ENCODE data around the gene GSTA4. TPM values are rescaled to one million over a fixed set of nuclear protein-coding genes. Genes with fewer than 3 reads are reported as not detected.
"Not testable (repeated sequence)": the region's sequence is repeated elsewhere in the genome, so short reads cannot be mapped to it uniquely, and the experiment has no call there.

Gene GSTA4
- polyA plus RNA-seq, 1 experiment: 20.9 TPM

- ChIA-PET POLR2A (no interaction called here), CTCF (interaction anchor here (1.6 kb wide), 1 partner anchor 14 kb away, joined by 3 read pairs; the partner anchor contains the start of gene GSTA4)
- H3K27me3 ChIP-seq (ENCODE audit: control insufficient read depth, insufficient read depth, low read length): no peaks in the 10 kb centered on the region
- H3K36me3 ChIP-seq (ENCODE audit: control insufficient read depth, insufficient read depth, low read length): peaks cover 29% of the 10 kb centered on the region
- no peak overlapping the region for H3K4me3 ChIP-seq (ENCODE audit: low read depth, low read length)
- no peak for DNase-seq (ENCODE audit: low read depth)
- no peak for TF ChIP-seq CTCF (IDR thresholded peaks at IDR 0.05; ENCODE audit: insufficient read depth, low read depth, low read length)
Observed at GRCh38 chr6:53009511-53009910, 14.4 kb upstream of the GSTA4 start.

- H3K27me3 ChIP-seq (ENCODE audit: control insufficient read depth, insufficient read depth, low read length): no peaks in the 10 kb centered on the region
- POLR2A ChIA-PET: no interaction called here
- CTCF ChIA-PET: interaction anchor here (1.6 kb wide), 1 partner anchor 14 kb away, joined by 3 read pairs; the partner anchor contains the start of gene GSTA4
- no peak for TF ChIP-seq CTCF (IDR thresholded peaks at IDR 0.05; ENCODE audit: insufficient read depth, low read depth, low read length)
- DNase-seq (ENCODE audit: low read depth): no peak
- peaks cover 29% of the 10 kb centered on the region for H3K36me3 ChIP-seq (ENCODE audit: control insufficient read depth, insufficient read depth, low read length)
- H3K4me3 ChIP-seq (ENCODE audit: low read depth, low read length): no peak overlapping the region
Observed at GRCh38 chr6:53009056-53009455, 14.0 kb upstream of the GSTA4 start.

GRCh38 chr6:53008192-53008687 lies 13.2 kb upstream of the GSTA4 start:
- H3K4me3 ChIP-seq (ENCODE audit: low read depth, low read length); POLR2A ChIA-PET; DNase-seq (ENCODE audit: low read depth); H3K27me3 ChIP-seq (ENCODE audit: control insufficient read depth, insufficient read depth, low read length); CTCF ChIA-PET: not testable (repeated sequence)
- peaks cover 25% of the 10 kb centered on the region for H3K36me3 ChIP-seq (ENCODE audit: control insufficient read depth, insufficient read depth, low read length)

GRCh38 chr6:53005663-53006250 lies 10.7 kb upstream of the GSTA4 start:
- ChIA-PET POLR2A (no interaction called here), CTCF (interaction anchor here (0.7 to 3.4 kb wide), 3 partner anchors 10 to 184 kb away, joined by 3 to 17 read pairs (median 3); partner anchors contain the start of gene GSTA4)
- Histone ChIP-seq H3K27me3 (ENCODE audit: control insufficient read depth, insufficient read depth, low read length) (no peaks in the 10 kb centered on the region), H3K36me3 (ENCODE audit: control insufficient read depth, insufficient read depth, low read length) (peaks cover 22% of the 10 kb centered on the region), H3K4me3 (ENCODE audit: low read depth, low read length) (no peak overlapping the region)
- no peak for TF ChIP-seq CTCF (IDR thresholded peaks at IDR 0.05; ENCODE audit: insufficient read depth, low read depth, low read length)
- no peak for DNase-seq (ENCODE audit: low read depth)

- ChIA-PET POLR2A (no interaction called here), CTCF (interaction anchor here (0.9 to 1.6 kb wide), 2 partner anchors 49 to 57 kb away, joined by 3 to 5 read pairs; no protein-coding TSS in a partner anchor)
- no peak for DNase-seq (ENCODE audit: low read depth)
- no peak overlapping the region for H3K4me3 ChIP-seq (ENCODE audit: low read depth, low read length)
- H3K36me3 ChIP-seq (ENCODE audit: control insufficient read depth, insufficient read depth, low read length): no peaks in the 10 kb centered on the region
- TF ChIP-seq CTCF (IDR thresholded peaks at IDR 0.05; ENCODE audit: insufficient read depth, low read depth, low read length): no peak
- no peaks in the 10 kb centered on the region for H3K27me3 ChIP-seq (ENCODE audit: control insufficient read depth, insufficient read depth, low read length)
Observed at GRCh38 chr6:52999456-52999855, 4.4 kb upstream of the GSTA4 start.

- DNase-seq (ENCODE audit: low read depth): no peak
- POLR2A ChIA-PET: no interaction called here
- Histone ChIP-seq H3K36me3 (ENCODE audit: control insufficient read depth, insufficient read depth, low read length) (no peaks in the 10 kb centered on the region), H3K4me3 (ENCODE audit: low read depth, low read length) (no peak overlapping the region), H3K27me3 (ENCODE audit: control insufficient read depth, insufficient read depth, low read length) (no peaks in the 10 kb centered on the region)
- no peak for TF ChIP-seq CTCF (IDR thresholded peaks at IDR 0.05; ENCODE audit: insufficient read depth, low read depth, low read length)
- CTCF ChIA-PET: no interaction called here
Observed at GRCh38 chr6:52998603-52999002, 3.5 kb upstream of the GSTA4 start.

All from BJ (cell line).